Calu3 (cell line): Measurements from ENCODE around the gene CDH13. TPM values are rescaled to one million over a fixed set of nuclear protein-coding genes. Genes with fewer than 3 reads are reported as not detected.
A peak's percentile ranks its signal among the peaks of the same experiment; 100 is the strongest.

ENCODE experiments used
- BruUV-seq: library from RNA; stranded (reverse); fragments of 400-500 nt; replicated peaks from 2 replicates; lab custom pipeline; 2021; lab: Mats Ljungman, UMichigan
- CTCF ChIA-PET: fragments of 300-600 bp; sonication (Branson Sonifier 250); formaldehyde crosslinking; loops from one replicate; lab custom pipeline; 2022; ENCODE audit warnings: antibody characterized with exemption; lab: Charles Lee
- DNase-seq: peaks from one replicate; pipeline ENCODE4 v3.0.0; 2022
- H3K27ac Mint-ChIP-seq: one replicate; pipeline ENCODE4 v1.8.0; 2022; ENCODE audit warnings: mixed read lengths; ENCODE audit not compliant: unreplicated experiment
- H3K27me3 Mint-ChIP-seq: one replicate; pipeline ENCODE4 v1.8.0; 2022; ENCODE audit warnings: mixed read lengths; ENCODE audit not compliant: unreplicated experiment
- H3K36me3 Mint-ChIP-seq: one replicate; pipeline ENCODE4 v1.8.0; 2022; ENCODE audit warnings: mild to moderate bottlenecking, moderate library complexity, mixed read lengths; ENCODE audit not compliant: insufficient read depth, unreplicated experiment
- H3K4me1 Mint-ChIP-seq: one replicate; pipeline ENCODE4 v1.8.0; 2022; ENCODE audit warnings: mild to moderate bottlenecking, low read depth, mixed read lengths; ENCODE audit not compliant: unreplicated experiment
- H3K4me3 Mint-ChIP-seq: one replicate; pipeline ENCODE4 v1.8.0; 2022; ENCODE audit warnings: mild to moderate bottlenecking, low read depth, moderate library complexity, mixed read lengths; ENCODE audit not compliant: unreplicated experiment
- H3K9me3 Mint-ChIP-seq: one replicate; pipeline ENCODE4 v1.8.0; 2022; ENCODE audit warnings: low read depth, mixed read lengths; ENCODE audit not compliant: unreplicated experiment
- intact Hi-C: fragments of 100-400 bp; cut with micrococcal nuclease; formaldehyde crosslinking; loops from one replicate; pipeline ENCODE4 v1.10.0; 2022; ENCODE audit not compliant: unreplicated experiment
- total RNA-seq: library from RNA; stranded (reverse); gene quantifications from 2 replicates; pipeline ENCODE4 v1.2.3, GENCODE V29; 2022
- TF ChIP-seq, protein P1 (sequence below): fragments of 200-600 bp; IDR thresholded peaks from one replicate; pipeline ENCODE4 v1.8.0; 2022; ENCODE audit warnings: antibody characterized with exemption; ENCODE audit not compliant: unreplicated experiment

The CDH13 gene
- total RNA-seq, 1 experiment from 2014 or later, result not detected

DNA sequence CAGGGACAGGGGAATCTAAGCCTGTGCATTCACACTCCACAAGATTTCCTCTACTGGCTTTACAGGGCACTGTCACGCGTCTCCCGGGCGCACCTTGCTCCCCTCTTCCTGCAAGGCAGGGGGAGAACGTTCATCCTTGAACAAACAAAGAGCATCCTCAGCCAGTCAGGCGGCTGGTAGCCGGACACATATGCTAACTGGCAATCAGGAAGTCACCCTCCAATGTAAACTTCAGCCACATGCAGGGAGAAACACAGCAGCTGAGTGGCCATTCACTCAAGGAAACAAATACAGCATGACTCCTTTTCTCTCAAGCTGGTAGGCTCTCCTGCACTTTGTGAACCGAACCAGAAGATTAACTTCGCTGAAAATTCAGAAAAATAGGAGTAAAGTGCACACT, 1170.2 kb downstream of the CDH13 start:
- TF ChIP-seq, protein P1, sequence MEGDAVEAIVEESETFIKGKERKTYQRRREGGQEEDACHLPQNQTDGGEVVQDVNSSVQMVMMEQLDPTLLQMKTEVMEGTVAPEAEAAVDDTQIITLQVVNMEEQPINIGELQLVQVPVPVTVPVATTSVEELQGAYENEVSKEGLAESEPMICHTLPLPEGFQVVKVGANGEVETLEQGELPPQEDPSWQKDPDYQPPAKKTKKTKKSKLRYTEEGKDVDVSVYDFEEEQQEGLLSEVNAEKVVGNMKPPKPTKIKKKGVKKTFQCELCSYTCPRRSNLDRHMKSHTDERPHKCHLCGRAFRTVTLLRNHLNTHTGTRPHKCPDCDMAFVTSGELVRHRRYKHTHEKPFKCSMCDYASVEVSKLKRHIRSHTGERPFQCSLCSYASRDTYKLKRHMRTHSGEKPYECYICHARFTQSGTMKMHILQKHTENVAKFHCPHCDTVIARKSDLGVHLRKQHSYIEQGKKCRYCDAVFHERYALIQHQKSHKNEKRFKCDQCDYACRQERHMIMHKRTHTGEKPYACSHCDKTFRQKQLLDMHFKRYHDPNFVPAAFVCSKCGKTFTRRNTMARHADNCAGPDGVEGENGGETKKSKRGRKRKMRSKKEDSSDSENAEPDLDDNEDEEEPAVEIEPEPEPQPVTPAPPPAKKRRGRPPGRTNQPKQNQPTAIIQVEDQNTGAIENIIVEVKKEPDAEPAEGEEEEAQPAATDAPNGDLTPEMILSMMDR, result no peak
- H3K4me1 Mint-ChIP-seq, result no peaks in the 10 kb centered on the region
- H3K36me3 Mint-ChIP-seq, result no peaks in the 10 kb centered on the region
- no peak overlapping the region for H3K27ac Mint-ChIP-seq
- CTCF ChIA-PET, result no interaction called here
- H3K4me3 Mint-ChIP-seq, result no peak overlapping the region
- H3K27me3 Mint-ChIP-seq, result peaks cover 80% of the 10 kb centered on the region
- BruUV-seq, result no TSS peak
- H3K9me3 Mint-ChIP-seq, result no peaks in the 10 kb centered on the region
- no peak for DNase-seq
- intact Hi-C loops, result no loop called here

DNA sequence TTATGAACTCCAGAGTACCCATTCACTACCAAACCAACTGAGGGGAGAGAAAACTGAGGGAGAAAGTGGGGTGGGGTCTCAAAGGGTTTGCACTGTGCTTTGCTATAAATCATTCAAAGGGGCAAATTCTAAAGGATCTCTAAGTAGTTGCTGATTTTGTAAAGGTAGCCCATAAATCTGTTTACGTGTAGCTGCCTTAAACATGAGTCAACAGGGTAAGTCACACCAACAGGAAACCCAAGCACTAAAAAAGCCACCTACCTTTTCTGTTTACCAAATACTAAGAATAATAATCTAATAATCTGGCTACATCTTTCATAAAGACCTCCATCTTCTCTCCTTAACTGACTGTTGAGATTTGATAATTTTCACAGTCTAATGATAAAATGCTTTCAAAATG, 1172.6 kb downstream of the CDH13 start:
- Mint-ChIP-seq H3K4me3 (no peak overlapping the region), H3K4me1 (peaks cover 14% of the 10 kb centered on the region), H3K27me3 (peaks cover 59% of the 10 kb centered on the region), H3K27ac (no peak overlapping the region), H3K9me3 (no peaks in the 10 kb centered on the region), H3K36me3 (no peaks in the 10 kb centered on the region)
- intact Hi-C loops, result no loop called here
- no peak for DNase-seq
- no TSS peak for BruUV-seq
- TF ChIP-seq, protein P1, result no peak
- CTCF ChIA-PET, result no interaction called here

DNA sequence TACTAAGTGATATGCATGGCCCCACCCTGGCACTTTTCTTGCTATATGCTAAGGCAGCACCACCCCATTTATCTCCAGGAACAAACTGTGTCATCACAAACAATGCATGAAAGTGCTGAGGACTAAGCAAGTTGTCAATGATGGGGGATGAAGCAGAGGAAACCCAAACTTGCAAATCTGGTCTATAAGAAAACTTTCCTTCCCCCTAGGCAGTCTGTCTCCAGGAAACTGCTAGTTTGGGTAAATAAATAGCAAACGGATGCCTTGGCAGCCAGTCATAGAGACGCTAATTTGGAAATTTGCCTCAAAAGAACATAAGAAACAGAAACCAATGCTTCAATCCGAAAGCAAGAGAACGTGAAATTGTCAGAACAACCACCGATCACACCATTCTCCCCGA, 1175.4 kb downstream of the CDH13 start:
- no TSS peak for BruUV-seq
- DNase-seq, result peak; percentile 24
- peaks cover 15% of the 10 kb centered on the region for H3K4me1 Mint-ChIP-seq
- H3K9me3 Mint-ChIP-seq, result no peaks in the 10 kb centered on the region
- CTCF ChIA-PET, result no interaction called here
- H3K27me3 Mint-ChIP-seq, result peaks cover 31% of the 10 kb centered on the region
- intact Hi-C loops, result no loop called here
- H3K27ac Mint-ChIP-seq, result no peak overlapping the region
- TF ChIP-seq, protein P1, result no peak
- H3K36me3 Mint-ChIP-seq, result no peaks in the 10 kb centered on the region
- H3K4me3 Mint-ChIP-seq, result no peak overlapping the region

DNA sequence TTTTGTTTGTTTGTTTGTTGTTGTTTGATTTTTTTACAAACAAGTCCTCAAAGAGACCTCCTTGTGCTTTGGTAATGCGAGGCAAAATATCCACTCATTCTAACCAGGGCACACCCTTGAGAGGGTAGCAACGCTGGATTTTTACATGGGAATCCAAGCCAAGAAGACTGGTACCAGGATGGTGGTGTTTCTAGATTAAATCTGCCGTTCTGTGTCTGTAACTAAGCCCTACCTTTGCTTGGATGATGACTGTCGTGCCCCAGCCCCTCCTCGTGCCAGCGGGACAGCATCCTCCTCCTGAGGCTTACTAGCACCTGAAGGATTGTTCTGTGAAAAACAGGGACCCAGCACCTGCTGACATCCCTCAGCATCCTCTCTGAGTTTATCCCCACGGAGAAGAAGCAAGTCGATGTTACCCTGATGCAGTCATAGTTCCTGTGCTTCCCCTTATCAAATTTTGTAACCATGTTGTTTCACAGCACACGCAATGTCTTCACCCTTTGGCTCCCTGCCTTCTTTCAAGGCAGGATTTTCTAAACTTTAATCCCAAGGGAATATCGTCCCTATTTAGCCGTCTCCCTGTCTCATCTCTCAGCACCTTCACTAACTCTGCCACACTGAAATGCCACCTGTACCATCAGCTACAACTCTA, 1175.9 kb downstream of the CDH13 start:
- TF ChIP-seq, protein P1, result no peak
- DNase-seq, result no peak
- BruUV-seq, result no TSS peak
- Mint-ChIP-seq H3K9me3 (no peaks in the 10 kb centered on the region), H3K36me3 (peaks cover 1% of the 10 kb centered on the region), H3K27ac (no peak overlapping the region), H3K27me3 (peaks cover 26% of the 10 kb centered on the region), H3K4me1 (peaks cover 15% of the 10 kb centered on the region), H3K4me3 (no peak overlapping the region)
- CTCF ChIA-PET, result no interaction called here
- intact Hi-C loops, result no loop called here
